GM12872 (cell line): ENCODE measurements around the gene SLC15A3.

Source experiments
- TF ChIP-seq, protein P1 (sequence below): IDR thresholded peaks from 3 replicates; pipeline ENCODE4 v1.5.1; 2011; ENCODE audit warnings: low read depth, mild to moderate bottlenecking, low read length, moderate library complexity; ENCODE audit not compliant: insufficient read depth

SLC15A3 gene

DNA sequence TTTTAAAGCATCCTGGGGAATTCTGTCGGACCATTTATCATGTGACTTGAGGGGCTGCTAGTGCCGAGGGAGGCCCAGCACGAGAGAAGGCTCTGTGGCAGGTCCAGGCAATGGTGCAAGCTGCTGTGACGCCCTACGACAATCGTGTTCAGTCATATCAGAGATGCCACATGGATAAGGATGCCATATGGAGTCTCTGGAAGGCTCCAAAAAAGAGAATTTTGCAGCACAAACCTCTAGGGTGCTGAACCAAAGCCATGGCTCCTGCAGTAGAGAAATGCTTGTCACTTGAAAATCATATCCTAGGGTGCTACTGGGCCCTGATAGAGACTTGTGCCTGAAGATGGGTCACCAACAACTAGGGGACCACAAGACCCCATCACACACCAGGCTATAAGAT is 12.8 kb upstream of the SLC15A3 start:
- TF ChIP-seq, protein P1, sequence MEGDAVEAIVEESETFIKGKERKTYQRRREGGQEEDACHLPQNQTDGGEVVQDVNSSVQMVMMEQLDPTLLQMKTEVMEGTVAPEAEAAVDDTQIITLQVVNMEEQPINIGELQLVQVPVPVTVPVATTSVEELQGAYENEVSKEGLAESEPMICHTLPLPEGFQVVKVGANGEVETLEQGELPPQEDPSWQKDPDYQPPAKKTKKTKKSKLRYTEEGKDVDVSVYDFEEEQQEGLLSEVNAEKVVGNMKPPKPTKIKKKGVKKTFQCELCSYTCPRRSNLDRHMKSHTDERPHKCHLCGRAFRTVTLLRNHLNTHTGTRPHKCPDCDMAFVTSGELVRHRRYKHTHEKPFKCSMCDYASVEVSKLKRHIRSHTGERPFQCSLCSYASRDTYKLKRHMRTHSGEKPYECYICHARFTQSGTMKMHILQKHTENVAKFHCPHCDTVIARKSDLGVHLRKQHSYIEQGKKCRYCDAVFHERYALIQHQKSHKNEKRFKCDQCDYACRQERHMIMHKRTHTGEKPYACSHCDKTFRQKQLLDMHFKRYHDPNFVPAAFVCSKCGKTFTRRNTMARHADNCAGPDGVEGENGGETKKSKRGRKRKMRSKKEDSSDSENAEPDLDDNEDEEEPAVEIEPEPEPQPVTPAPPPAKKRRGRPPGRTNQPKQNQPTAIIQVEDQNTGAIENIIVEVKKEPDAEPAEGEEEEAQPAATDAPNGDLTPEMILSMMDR = no peak

DNA sequence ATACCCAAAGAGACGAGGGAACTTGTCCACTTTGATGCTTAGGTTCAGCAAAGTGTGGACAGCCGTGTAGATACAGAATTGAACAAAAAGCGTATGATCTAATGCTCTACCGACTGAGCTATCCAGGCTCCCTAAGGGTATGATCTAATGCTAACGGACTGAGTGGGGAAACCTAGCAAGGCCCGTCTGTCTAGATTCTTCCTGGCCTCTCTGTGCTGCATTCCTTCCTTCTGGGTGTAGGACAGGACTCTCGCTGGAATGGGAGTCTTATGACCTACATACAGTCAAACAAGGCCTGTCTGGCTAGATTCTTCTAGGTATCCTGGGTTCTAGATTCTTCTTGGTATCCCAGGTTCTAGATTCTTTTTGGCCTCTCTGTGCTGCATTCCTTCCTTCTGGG is 8.4 kb upstream of the SLC15A3 start:
- TF ChIP-seq, protein P1 = no peak

DNA sequence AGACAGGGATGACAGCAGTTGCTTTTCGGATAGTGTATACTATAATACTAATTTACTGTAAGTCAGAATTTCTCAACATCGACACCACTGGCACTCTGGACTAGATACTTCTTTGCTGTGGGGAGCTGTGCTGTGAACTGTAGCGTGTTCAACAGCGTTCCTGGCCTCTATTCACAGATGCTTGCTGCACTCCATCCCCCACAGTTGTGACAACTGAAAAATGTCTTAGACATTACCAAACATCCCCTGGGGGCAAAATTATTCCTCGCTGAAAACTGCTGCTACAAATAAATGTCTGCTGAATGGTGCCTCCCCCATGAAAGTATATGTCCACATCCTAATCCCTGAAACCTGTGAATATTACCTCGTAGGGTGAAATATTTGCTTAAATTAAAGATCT is 7.5 kb upstream of the SLC15A3 start:
- TF ChIP-seq, protein P1 = no peak

DNA sequence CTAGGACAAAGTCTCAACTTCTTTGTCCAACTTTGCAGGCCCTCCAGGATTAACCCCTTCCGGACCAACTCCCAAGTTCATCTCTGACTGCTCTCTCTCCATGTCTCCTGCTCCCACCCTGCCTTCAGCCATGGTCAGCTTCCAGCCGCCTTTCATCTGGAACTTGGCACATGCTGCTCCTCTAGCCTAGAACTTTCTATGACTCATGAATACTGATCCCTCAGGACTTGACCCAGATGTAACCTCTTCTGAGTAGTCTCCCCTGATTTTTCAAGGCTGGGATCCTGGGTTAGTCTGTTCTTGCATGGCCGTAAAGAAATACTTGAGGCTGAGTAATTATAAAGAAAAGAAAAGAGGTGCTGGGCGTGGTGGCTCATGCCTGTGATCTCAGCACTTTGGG is 5.2 kb upstream of the SLC15A3 start:
- TF ChIP-seq, protein P1 = no peak

DNA sequence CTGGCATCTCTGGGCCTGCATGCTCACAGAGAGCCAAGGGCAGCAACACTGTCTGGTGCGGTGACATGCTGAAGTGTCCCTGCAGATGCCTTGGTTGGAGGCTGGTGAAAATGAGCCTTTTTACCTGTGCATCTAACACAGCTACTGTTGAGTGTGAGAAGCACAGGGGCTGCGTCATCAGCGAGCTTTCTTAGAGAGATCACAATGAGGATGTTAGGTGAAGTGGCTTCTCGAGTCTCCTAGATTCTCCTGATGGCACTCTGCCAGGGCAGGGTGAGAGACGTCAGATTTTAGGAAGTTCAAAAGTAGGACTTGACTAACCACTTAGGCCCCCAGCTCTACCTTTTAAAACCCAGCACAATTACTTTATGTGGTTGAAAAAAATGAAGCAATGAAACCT is 3.6 kb upstream of the SLC15A3 start:
- TF ChIP-seq, protein P1 = no peak

DNA sequence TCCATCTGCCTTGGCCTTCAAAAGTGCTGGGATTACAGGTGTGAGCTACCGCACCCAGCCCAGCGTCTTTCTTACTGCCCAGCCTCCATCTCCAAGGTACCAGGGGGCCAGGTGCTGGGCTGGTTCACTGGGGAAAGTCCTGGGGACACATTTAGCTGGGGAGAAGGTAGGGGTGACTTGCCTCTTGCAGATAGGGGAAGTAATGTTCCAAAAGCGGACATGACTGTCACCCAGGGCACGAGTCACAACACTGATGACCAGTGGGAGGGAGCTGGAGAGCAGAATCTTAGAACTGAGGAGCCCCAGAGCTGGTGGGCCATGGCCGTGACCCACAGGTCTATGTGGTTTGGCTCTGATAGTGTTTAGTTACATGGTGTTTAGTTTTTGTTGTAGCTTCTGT is 2.4 kb upstream of the SLC15A3 start:
- TF ChIP-seq, protein P1 = no peak

DNA sequence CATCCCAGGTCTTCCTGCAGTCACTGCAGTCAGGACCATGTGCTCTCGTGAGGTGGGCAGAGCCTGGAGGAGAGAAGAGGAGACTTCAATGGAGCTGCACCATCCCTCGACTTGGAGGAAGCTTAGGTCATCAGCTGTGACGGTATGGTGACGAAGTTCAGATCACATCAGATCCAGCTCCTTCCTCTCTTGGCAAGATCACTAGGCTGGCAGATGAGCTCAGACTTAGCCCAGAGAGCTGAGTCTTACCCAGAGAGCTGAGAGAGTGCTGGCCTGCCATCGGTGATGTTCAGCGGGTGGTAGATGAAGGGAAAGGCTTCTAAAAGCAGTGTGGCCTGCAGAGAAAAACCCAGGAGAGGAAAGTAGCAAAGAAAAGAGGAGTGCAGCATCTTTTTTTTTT is 1.8 kb upstream of the SLC15A3 start:
- TF ChIP-seq, protein P1 = no peak

DNA sequence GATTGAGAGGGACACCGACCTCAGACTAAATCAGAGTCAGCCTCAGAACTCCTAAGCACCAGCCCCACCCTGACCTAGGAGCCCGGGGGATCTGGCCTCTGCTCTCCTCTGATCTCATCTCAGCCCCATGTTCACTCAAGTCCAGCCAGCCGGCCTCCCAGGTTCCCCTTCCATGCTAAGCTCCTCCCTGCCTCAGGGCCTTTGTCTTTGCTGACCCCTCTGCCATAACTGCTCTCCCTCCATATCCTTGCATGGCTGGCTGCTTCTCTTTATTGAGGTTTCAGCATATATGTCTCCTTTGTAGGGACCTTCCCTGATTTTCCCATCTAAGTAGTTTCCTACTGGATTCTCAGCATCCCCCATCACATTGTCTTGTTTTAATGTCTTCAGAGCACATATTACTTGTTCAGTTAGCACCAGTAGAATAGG is 780 bp upstream of the SLC15A3 start:
- TF ChIP-seq, protein P1 = no peak
